Naive thymus-derived CD4-positive, alpha-beta T cell (primary cell): ENCODE results near the gene DNAJC7. TPM values are rescaled to one million over a fixed set of nuclear protein-coding genes. Genes with fewer than 3 reads are reported as not detected.

Source experiments
- ATAC-seq: fragments of 150-1000 bp; cut with Tn5 transposase; 2 replicates; pipeline ENCODE4 v1.10.0; 2021; ENCODE audit warnings: mild to moderate bottlenecking, moderate library complexity
- CTCF ChIA-PET: fragments of 350-600 bp; sonication (Branson Sonifier 250); formaldehyde crosslinking; loops from one replicate; lab custom pipeline; 2021; ENCODE audit warnings: antibody characterized with exemption; lab: Charles Lee
- POLR2A ChIA-PET: fragments of 350-600 bp; sonication (Branson Sonifier 250); formaldehyde crosslinking; loops from one replicate; lab custom pipeline; 2021; ENCODE audit warnings: antibody characterized with exemption, inconsistent platforms; lab: Charles Lee
- DNase-seq, 9 donors: peaks; one replicate each; pipeline versions ENCODE4 v3.0.0 to v3.0.0-alpha.2; 2020 to 2022; ENCODE audit warnings: mixed read lengths in 1 of 9
- H3K27ac ChIP-seq: one replicate; pipeline ENCODE4 v1.7.0; 2013; ENCODE audit warnings: mild to moderate bottlenecking, low read depth, low read length, moderate library complexity
- H3K27me3 ChIP-seq, 2 donors: one replicate each; pipeline ENCODE4 v1.7.0; 2013; ENCODE audit warnings: low read length in 2 of 2, mild to moderate bottlenecking in 2 of 2, moderate library complexity in 2 of 2; ENCODE audit not compliant: control insufficient read depth in 2 of 2, insufficient read depth in 2 of 2
- H3K36me3 ChIP-seq, 3 experiments: 1 replicate in 2 of 3; 2 replicates in 1 of 3; pipeline ENCODE4 v1.7.0; 2013; ENCODE audit warnings: low read length in 3 of 3, mild to moderate bottlenecking in 3 of 3, moderate library complexity in 1 of 3; ENCODE audit not compliant: insufficient read depth in 3 of 3, control insufficient read depth in 2 of 3
- H3K4me1 ChIP-seq, 2 donors: one replicate each; pipeline ENCODE4 v1.7.0; 2013; ENCODE audit warnings: low read length in 2 of 2, mild to moderate bottlenecking in 2 of 2, moderate library complexity in 1 of 2; ENCODE audit not compliant: control insufficient read depth in 2 of 2, insufficient read depth in 2 of 2
- H3K4me3 ChIP-seq: 2 replicates; pipeline ENCODE4 v1.7.0; 2013; ENCODE audit warnings: mild to moderate bottlenecking, low read length
- H3K9me3 ChIP-seq, 3 experiments: 1 replicate in 2 of 3; 2 replicates in 1 of 3; pipeline ENCODE4 v1.7.0; 2013; ENCODE audit warnings: low read length in 3 of 3; ENCODE audit not compliant: control insufficient read depth in 2 of 3
- H3K27ac Mint-ChIP-seq, 9 donors: one replicate each; pipeline ENCODE4 v1.8.0; 2020 to 2022; ENCODE audit warnings: mixed read lengths in 9 of 9, mild to moderate bottlenecking in 8 of 9, moderate library complexity in 5 of 9, inconsistent platforms in 2 of 9
- H3K27me3 Mint-ChIP-seq, 5 donors: one replicate each; pipeline ENCODE4 v1.8.0; 2021 to 2022; ENCODE audit warnings: mixed read lengths in 5 of 5, mild to moderate bottlenecking in 1 of 5
- H3K36me3 Mint-ChIP-seq, 5 donors: one replicate each; pipeline ENCODE4 v1.8.0; 2020 to 2022; ENCODE audit warnings: mixed read lengths in 5 of 5, mild to moderate bottlenecking in 3 of 5, inconsistent platforms in 1 of 5
- H3K4me1 Mint-ChIP-seq, 7 donors: one replicate each; pipeline ENCODE4 v1.8.0; 2020 to 2022; ENCODE audit warnings: mixed read lengths in 7 of 7, mild to moderate bottlenecking in 3 of 7, inconsistent platforms in 1 of 7
- H3K4me3 Mint-ChIP-seq, 10 donors: one replicate each; pipeline ENCODE4 v1.8.0; 2020 to 2022; ENCODE audit warnings: mild to moderate bottlenecking in 10 of 10, mixed read lengths in 10 of 10, moderate library complexity in 6 of 10, inconsistent platforms in 2 of 10
- H3K9me3 Mint-ChIP-seq, 11 donors: one replicate each; pipeline ENCODE4 v1.8.0; 2020 to 2022; ENCODE audit warnings: mixed read lengths in 11 of 11, mild to moderate bottlenecking in 4 of 11, inconsistent platforms in 1 of 11, moderate library complexity in 1 of 11
- intact Hi-C, 2 donors: fragments of 100-400 bp; cut with micrococcal nuclease; formaldehyde crosslinking; loops; one replicate each; pipeline ENCODE4 v1.15.1; 2023
- polyA plus RNA-seq, 2 donors: library from polyadenylated mRNA; unstranded; fragments of 300-500 nt; fragmentation: Illumina TruSeq; gene quantifications; one replicate each; pipeline ENCODE4 v1.2.3, GENCODE V29; 2021
- total RNA-seq, 6 experiments: library from RNA in 5 of 6; stranded (reverse) in 5 of 6; gene quantifications; 1 replicate in 5 of 6; 2 replicates in 1 of 6; pipeline ENCODE4 v1.2.3 and lab custom pipeline; 2021 to 2026

DNAJC7 gene
- total and polyA plus RNA-seq, 7 experiments from 2014 or later = 65.4 to 145 (median 107) TPM

DNA sequence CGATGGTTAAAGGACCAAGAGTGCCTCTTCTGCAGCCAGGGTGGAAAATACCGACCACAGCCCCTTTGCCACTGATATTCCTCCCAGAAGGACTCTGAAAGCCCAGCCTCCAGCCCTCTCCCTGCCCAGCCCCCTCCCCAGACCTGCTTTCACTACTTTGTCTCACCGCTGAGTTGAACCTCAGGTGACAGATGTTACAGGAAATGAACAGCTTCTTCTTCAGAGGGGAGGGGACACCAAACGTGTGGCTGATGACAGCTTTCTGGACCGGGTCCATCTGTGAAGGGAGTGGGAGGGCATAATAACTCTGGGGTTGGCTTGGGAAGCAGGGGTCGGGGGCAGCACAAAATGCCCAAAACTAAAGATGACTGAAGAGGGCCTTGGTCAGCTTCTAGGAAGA is 16.8 kb upstream of the DNAJC7 start:
- peaks cover 2 to 9% (median 8%) of the 10 kb centered on the region in 7 donors for H3K4me1 Mint-ChIP-seq

DNA sequence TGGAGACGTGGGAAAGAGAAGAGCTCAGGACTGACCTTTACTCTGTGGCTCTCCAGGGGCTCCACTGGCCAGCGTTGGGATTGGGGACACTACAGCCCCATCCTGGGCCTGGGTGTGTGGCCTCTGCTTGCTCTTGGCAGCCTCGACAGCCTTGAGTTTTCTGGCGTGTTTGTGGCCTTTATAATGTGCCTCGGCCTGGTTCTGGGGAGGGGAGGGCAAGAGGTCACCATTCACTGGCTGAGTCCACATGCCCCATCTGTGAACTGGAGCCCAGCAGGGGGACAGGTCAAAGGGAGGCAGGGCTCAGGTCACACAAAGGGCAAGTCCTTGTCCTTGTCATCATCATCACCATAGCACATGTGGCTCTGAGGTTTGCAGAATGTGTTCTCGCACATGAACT is 14.3 kb upstream of the DNAJC7 start:
- peaks cover 4 to 9% (median 8%) of the 10 kb centered on the region in 7 donors for H3K4me1 Mint-ChIP-seq
- POLR2A ChIA-PET = no interaction called here
- intact Hi-C loops = no loop called here

More for the DNA sequence above, 16.8 kb upstream of the DNAJC7 start:
- Histone ChIP-seq H3K4me3 (no peak overlapping the region), H3K4me1 (no peaks in the 10 kb centered on the region), H3K9me3 (no peaks in the 10 kb centered on the region), H3K36me3 (no peaks in the 10 kb centered on the region), H3K27ac (no peak overlapping the region), H3K27me3 (no peaks in the 10 kb centered on the region)
- H3K4me3 Mint-ChIP-seq = peak overlapping the region in 1 of 10 donors; percentile 46
- no peaks in the 10 kb centered on the region for H3K9me3 Mint-ChIP-seq
- ChIA-PET CTCF (interaction anchor here (0.8 to 0.9 kb wide), 2 partner anchors 9 to 10 kb away, joined by 3 to 4 read pairs; no protein-coding TSS in a partner anchor), POLR2A (interaction anchor here (0.6 to 1.1 kb wide), 3 partner anchors 14 to 872 kb away, joined by 3 to 6 read pairs (median 3); partner anchors contain the start of gene NKIRAS2)
- H3K36me3 Mint-ChIP-seq = no peaks in the 10 kb centered on the region
- no peak for DNase-seq
- intact Hi-C loops = no loop called here
- H3K27ac Mint-ChIP-seq = peak overlapping the region in 3 of 9 donors; percentile 13 to 64 (median 26)
- peaks cover 0 to 9% (median 0%) of the 10 kb centered on the region in 5 donors for H3K27me3 Mint-ChIP-seq
- ATAC-seq = no peak

DNA sequence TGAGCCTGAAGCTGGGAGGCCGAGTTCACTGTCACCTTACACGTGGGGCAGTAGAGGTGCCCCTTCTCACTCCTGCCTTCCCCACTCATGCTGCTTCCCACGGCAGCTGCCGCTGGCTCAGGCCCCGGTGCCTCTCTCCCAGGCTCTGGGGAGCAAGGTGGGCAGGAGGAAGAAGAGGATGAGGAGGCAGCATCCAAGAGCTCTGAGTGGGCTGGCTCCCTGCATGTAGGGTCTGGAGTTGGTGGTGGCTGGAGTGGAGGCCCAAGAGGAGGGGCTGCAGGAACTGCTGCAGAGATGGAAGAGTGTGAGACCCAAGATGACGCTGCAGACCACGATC is 11.5 kb upstream of the DNAJC7 start:
- ChIA-PET CTCF (interaction anchor here (1.8 kb wide), 1 partner anchor 11 kb away, joined by 3 read pairs; the partner anchor contains the start of gene DNAJC7), POLR2A (interaction anchor here (1.0 kb wide), 3 partner anchors 9 to 56 kb away, joined by 3 to 7 read pairs (median 3); partner anchors contain the start of gene NKIRAS2)
- Histone ChIP-seq H3K9me3 (no peaks in the 10 kb centered on the region), H3K27me3 (no peaks in the 10 kb centered on the region), H3K4me3 (no peak overlapping the region), H3K27ac (no peak overlapping the region), H3K36me3 (peaks cover 0 to 6% (median 0%) of the 10 kb centered on the region in 3 experiments), H3K4me1 (no peaks in the 10 kb centered on the region)
- Mint-ChIP-seq H3K4me3 (no peak overlapping the region), H3K9me3 (no peaks in the 10 kb centered on the region), H3K36me3 (peaks cover 0 to 5% (median 3%) of the 10 kb centered on the region in 5 donors), H3K27ac (no peak overlapping the region), H3K27me3 (peaks cover 0 to 8% (median 0%) of the 10 kb centered on the region in 5 donors), H3K4me1 (peaks cover 3 to 9% (median 8%) of the 10 kb centered on the region in 7 donors)
- intact Hi-C loops = no loop called here
- ATAC-seq (no peak), DNase-seq (no peak)

More for the DNA sequence above, 14.3 kb upstream of the DNAJC7 start:
- Histone ChIP-seq H3K4me1 (no peaks in the 10 kb centered on the region), H3K9me3 (no peaks in the 10 kb centered on the region), H3K36me3 (no peaks in the 10 kb centered on the region), H3K4me3 (no peak overlapping the region), H3K27me3 (no peaks in the 10 kb centered on the region), H3K27ac (no peak overlapping the region)
- peaks cover 0 to 12% (median 3%) of the 10 kb centered on the region in 5 donors for H3K27me3 Mint-ChIP-seq
- H3K4me3 Mint-ChIP-seq = no peak overlapping the region
- CTCF ChIA-PET = interaction anchor here (1.0 kb wide), 1 partner anchor 11 kb away, joined by 3 read pairs; no protein-coding TSS in a partner anchor
- no peak overlapping the region for H3K27ac Mint-ChIP-seq
- no peak for ATAC-seq
- no peaks in the 10 kb centered on the region for H3K36me3 Mint-ChIP-seq
- no peaks in the 10 kb centered on the region for H3K9me3 Mint-ChIP-seq
- no peak for DNase-seq

DNA sequence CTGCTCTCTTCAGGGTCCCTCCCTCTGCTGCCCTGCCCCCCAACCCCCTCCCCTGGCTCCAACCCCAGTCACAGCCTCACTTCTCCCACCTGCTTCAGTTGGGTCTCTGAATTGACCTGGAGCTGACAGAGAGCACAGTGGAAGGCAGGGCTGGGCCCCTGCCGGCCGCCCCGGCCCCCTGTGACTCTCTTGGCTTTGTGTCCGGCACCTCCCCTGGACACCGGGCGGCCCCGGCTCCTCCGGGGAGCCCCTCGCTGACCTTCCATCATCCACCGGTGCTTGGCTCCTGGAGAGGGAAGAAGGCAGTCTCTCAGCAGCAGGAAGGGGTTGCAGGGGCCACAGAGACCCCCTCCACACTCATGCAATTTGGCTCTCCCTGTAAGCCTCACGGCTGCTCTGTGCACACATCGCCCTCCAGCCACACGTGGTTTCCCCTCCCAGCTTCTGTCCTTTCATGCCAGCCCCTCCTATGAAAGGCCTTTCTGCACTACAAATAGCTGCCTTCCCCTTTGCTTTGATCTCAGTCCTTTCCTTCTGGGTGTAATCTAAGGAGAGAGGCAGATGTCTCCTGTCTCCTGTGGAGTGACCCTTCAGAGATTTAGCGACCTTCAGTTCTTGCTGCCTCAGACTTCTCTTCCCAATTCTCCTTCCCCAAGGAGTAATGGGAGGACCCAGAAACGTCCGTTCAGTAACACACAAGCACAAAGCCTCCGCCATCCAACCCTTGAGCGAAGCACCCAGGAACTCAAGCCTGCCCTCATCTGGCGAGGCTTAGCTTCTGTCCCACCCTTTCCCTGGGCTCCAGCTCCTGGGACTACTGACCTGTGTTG is 10.9 kb upstream of the DNAJC7 start:
- intact Hi-C loops = no loop called here
- no peak for DNase-seq

DNA sequence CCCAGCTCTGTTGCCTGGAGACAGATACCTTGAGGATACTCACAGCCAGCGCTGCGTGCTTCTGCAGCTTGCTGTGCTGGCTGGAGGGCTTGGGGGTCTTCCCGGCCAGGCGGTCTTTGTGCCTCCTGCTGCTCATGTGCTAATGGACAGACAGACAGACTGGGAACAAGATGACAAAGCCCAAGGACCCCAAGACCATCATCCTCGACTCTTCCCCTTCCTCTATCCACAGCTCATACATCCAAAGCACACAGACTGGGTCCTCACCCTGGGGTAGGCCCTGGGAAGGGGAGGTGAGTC is 10.3 kb upstream of the DNAJC7 start:
- no peak for ATAC-seq
- no peak overlapping the region for H3K4me3 Mint-ChIP-seq
- peaks cover 0 to 8% (median 0%) of the 10 kb centered on the region in 5 donors for H3K27me3 Mint-ChIP-seq
- Histone ChIP-seq H3K4me3 (no peak overlapping the region), H3K27me3 (no peaks in the 10 kb centered on the region), H3K27ac (no peak overlapping the region), H3K36me3 (peaks cover 0 to 18% (median 0%) of the 10 kb centered on the region in 3 experiments), H3K9me3 (no peaks in the 10 kb centered on the region), H3K4me1 (no peaks in the 10 kb centered on the region)
- no peak overlapping the region for H3K27ac Mint-ChIP-seq
- no peaks in the 10 kb centered on the region for H3K9me3 Mint-ChIP-seq
- no peak for DNase-seq
- ChIA-PET CTCF (interaction anchor here (1.8 to 1.9 kb wide), 2 partner anchors 10 to 80 kb away, joined by 3 to 5 read pairs; partner anchors contain the start of gene DNAJC7), POLR2A (no interaction called here)
- peaks cover 0 to 9% (median 5%) of the 10 kb centered on the region in 7 donors for H3K4me1 Mint-ChIP-seq
- intact Hi-C loops = no loop called here
- H3K36me3 Mint-ChIP-seq = peaks cover 0 to 5% (median 3%) of the 10 kb centered on the region in 5 donors

More for the DNA sequence above, 10.9 kb upstream of the DNAJC7 start:
- no peak overlapping the region for H3K27ac ChIP-seq
- H3K27me3 ChIP-seq = no peaks in the 10 kb centered on the region
- peaks cover 0 to 12% (median 0%) of the 10 kb centered on the region in 3 experiments for H3K36me3 ChIP-seq
- POLR2A ChIA-PET = interaction anchor here (0.6 to 1.0 kb wide), 3 partner anchors 8 to 68 kb away, joined by 3 read pairs; partner anchors contain the start of gene NKIRAS2
- H3K27ac Mint-ChIP-seq = peak overlapping the region in 2 of 9 donors; percentile 10 to 29
- H3K36me3 Mint-ChIP-seq = peaks cover 0 to 5% (median 3%) of the 10 kb centered on the region in 5 donors
- CTCF ChIA-PET = interaction anchor here (1.8 kb wide), 1 partner anchor 10 kb away, joined by 3 read pairs; the partner anchor contains the start of gene DNAJC7
- H3K27me3 Mint-ChIP-seq = peaks cover 0 to 8% (median 0%) of the 10 kb centered on the region in 5 donors
- H3K4me1 ChIP-seq = no peaks in the 10 kb centered on the region
- no peak for ATAC-seq
- H3K4me1 Mint-ChIP-seq = peaks cover 0 to 9% (median 5%) of the 10 kb centered on the region in 7 donors
- no peak overlapping the region for H3K4me3 Mint-ChIP-seq
- H3K4me3 ChIP-seq = no peak overlapping the region
- no peaks in the 10 kb centered on the region for H3K9me3 ChIP-seq
- H3K9me3 Mint-ChIP-seq = no peaks in the 10 kb centered on the region

DNA sequence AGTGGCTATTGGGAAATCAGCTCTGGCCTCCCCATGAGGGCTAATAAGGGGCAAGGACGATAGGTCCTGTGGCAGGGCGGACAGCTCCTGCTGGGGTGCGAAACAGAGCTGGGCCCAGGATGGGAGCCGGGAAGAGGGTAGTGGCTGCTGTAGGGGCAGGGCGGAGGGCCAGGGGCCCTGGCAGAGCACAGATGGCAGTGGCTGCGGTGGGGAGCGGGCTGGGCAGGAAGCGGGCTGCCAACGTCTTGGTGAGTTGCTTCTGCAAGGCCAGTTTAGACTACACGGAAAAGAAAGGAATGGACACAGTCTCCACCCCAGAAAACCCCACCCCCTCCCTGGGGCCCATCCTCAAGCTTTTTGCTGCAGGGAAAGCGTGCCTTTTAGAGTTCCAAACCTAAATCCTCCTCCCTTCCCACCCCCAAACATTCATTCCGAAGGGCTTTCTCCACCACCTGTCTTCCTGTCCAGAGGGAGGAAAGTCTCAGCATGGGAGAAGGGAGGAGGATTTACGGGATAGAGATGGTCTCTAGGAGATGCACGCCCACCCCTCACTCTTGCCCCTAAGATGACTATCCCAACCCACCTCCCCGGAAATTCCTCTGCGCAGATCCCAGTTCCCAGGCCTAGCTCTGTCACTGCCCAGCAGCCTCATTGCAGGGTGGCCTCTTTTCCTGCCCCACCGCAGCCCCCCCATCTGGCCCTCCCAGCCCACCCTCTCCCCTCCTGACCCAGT is 9.8 kb upstream of the DNAJC7 start:
- H3K4me3 ChIP-seq = no peak overlapping the region
- ATAC-seq (no peak), DNase-seq (no peak)
- Mint-ChIP-seq H3K27ac (no peak overlapping the region), H3K4me3 (peak overlapping the region in 1 of 10 donors; percentile 43), H3K9me3 (no peaks in the 10 kb centered on the region), H3K4me1 (peaks cover 0 to 12% (median 9%) of the 10 kb centered on the region in 7 donors), H3K27me3 (peaks cover 0 to 8% (median 0%) of the 10 kb centered on the region in 5 donors), H3K36me3 (peaks cover 0 to 8% (median 6%) of the 10 kb centered on the region in 5 donors)
- no peak overlapping the region for H3K27ac ChIP-seq
- intact Hi-C loops = no loop called here
- no peaks in the 10 kb centered on the region for H3K27me3 ChIP-seq
- peaks cover 0 to 23% (median 0%) of the 10 kb centered on the region in 3 experiments for H3K36me3 ChIP-seq
- CTCF ChIA-PET = interaction anchor here (0.6 to 2.6 kb wide), 10 partner anchors 10 to 157 kb away, joined by 3 to 22 read pairs (median 6); partner anchors contain the start of gene DNAJC7
- H3K9me3 ChIP-seq = no peaks in the 10 kb centered on the region
- POLR2A ChIA-PET = interaction anchor here (1.0 to 2.3 kb wide), 2 partner anchors 10 to 86 kb away, joined by 3 to 8 read pairs; partner anchors contain the start of genes DHX58 and DNAJC7
- H3K4me1 ChIP-seq = no peaks in the 10 kb centered on the region
